Measurements from ENCODE around the gene SUCLA2. TPM values are rescaled to one million over a fixed set of nuclear protein-coding genes. Genes with fewer than 3 reads are reported as not detected.

The SUCLA2 gene
- total and polyA plus RNA-seq, 2 donors (not counting 1 experiment from before 2014, with no cell fraction given) = 15.9 to 33.7 TPM

DNA sequence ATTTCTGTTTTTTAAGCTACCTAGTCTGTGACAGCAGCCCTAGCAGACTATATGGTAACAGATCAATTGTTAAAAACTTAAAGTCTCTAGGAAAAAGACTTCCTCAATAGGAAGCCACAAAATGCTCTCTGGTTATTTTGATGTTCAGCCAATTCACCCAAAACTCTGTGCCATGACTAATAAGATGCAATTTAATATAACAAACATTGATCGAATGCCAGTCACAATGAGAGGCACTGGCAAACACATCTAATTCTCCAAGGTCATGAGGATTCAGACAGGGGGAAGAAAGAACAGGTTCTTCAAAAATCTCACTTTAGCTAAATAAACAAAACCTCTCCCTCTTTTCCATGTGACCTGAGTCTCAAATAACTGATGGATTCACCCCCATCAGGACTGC is 107.5 kb downstream of the SUCLA2 start:
- Mint-ChIP-seq H3K9me3 (ENCODE audit: insufficient read depth) (no peaks in the 10 kb centered on the region), H3K4me3 (no peak overlapping the region), H3K27me3 (no peaks in the 10 kb centered on the region), H3K27ac (no peak overlapping the region), H3K4me1 (no peaks in the 10 kb centered on the region)
- ATAC-seq (ENCODE audit: low read depth) = no peak
- no peaks in the 10 kb centered on the region for H3K36me3 ChIP-seq (replicated peaks in 1 of 2; ENCODE audit: control extremely low read depth in 1 of 2, control insufficient read depth in 1 of 2, extremely low read depth in 1 of 2, insufficient read depth in 2 of 2, low read length in 1 of 2)
- H3K4me2 ChIP-seq (replicated peaks; ENCODE audit: low read depth, low read length, poor library complexity, severe bottlenecking) = no peak overlapping the region
- no peaks in the 10 kb centered on the region for H3K79me2 ChIP-seq (ENCODE audit: control insufficient read depth, insufficient read depth, low read length)
- H3K9ac ChIP-seq (ENCODE audit: low read length) = no peak overlapping the region
- H3K4me3 ChIP-seq (ENCODE audit: control extremely low read depth in 1 of 5, extremely low read depth in 1 of 5, insufficient read depth in 1 of 5, low read depth in 2 of 5, low read length in 4 of 5) = no peak overlapping the region
- intact Hi-C loops (cut with micrococcal nuclease) = no loop called here
- no peak overlapping the region for H2AFZ ChIP-seq (ENCODE audit: insufficient read depth, low read depth, low read length, poor library complexity, severe bottlenecking)
- H3K4me1 ChIP-seq (ENCODE audit: control insufficient read depth in 2 of 2, insufficient read depth in 2 of 2, low read length in 2 of 2) = no peaks in the 10 kb centered on the region
- WGBS (ENCODE audit: insufficient coverage) = no CpG with 5 or more reads among the region's 1 CpG
- TF ChIP-seq EZH2 (IDR thresholded peaks at IDR 0.05; ENCODE audit: borderline replicate concordance, insufficient read depth, low read depth, low read length, poor library complexity, severe bottlenecking) = no peak
- TF ChIP-seq CTCF (IDR thresholded peaks at IDR 0.05) = no peak
- ChIA-PET POLR2A (no interaction called here), CTCF (interaction anchor here (1.0 kb wide), 1 partner anchor 12 kb away, joined by 3 read pairs; no protein-coding TSS in a partner anchor)
- no peak for DNase-seq
- H3K27me3 ChIP-seq (replicated peaks in 1 of 4; ENCODE audit: control extremely low read depth in 1 of 4, control insufficient read depth in 3 of 4, insufficient read depth in 4 of 4, low read length in 3 of 4) = no peaks in the 10 kb centered on the region
- H3K9me3 ChIP-seq (ENCODE audit: control extremely low read depth in 1 of 3, control insufficient read depth in 2 of 3, insufficient read depth in 1 of 3, low read length in 2 of 3) = no peaks in the 10 kb centered on the region
- no peaks in the 10 kb centered on the region for H4K20me1 ChIP-seq (ENCODE audit: control insufficient read depth, insufficient read depth, low read length, poor library complexity, severe bottlenecking)
- H3K27ac ChIP-seq (ENCODE audit: low read length in 2 of 2) = no peak overlapping the region

Other genes with a start within 250 kb of the SUCLA2 start
- 4.2 TPM in 2 replicates for gene NUDT15, start 36.5 kb upstream of the SUCLA2 start, total RNA-seq
- gene NUDT15, start 36.5 kb upstream of the SUCLA2 start, polyA plus RNA-seq = 6.0 and 18.0 TPM in 2 replicates
- gene MED4, start 93.8 kb upstream of the SUCLA2 start, total RNA-seq = 49.7 and 50.1 TPM in 2 replicates
- 15.4 and 20.8 TPM in 2 replicates for gene MED4, start 93.8 kb upstream of the SUCLA2 start, polyA plus RNA-seq
- 165 and 177 TPM in 2 replicates for gene ITM2B, start 231.9 kb upstream of the SUCLA2 start, total RNA-seq
- 122 and 132 TPM in 2 replicates for gene ITM2B, start 231.9 kb upstream of the SUCLA2 start, polyA plus RNA-seq